SK-N-DZ (cell line): ENCODE data around the gene FRYL.
A peak's percentile ranks its signal among the peaks of the same experiment; 100 is the strongest.

ENCODE experiments used
- DNase-seq: peaks from one replicate; pipeline ENCODE4 v3.0.0-alpha.2; 2015; ENCODE audit warnings: low spot score

Gene FRYL

DNA sequence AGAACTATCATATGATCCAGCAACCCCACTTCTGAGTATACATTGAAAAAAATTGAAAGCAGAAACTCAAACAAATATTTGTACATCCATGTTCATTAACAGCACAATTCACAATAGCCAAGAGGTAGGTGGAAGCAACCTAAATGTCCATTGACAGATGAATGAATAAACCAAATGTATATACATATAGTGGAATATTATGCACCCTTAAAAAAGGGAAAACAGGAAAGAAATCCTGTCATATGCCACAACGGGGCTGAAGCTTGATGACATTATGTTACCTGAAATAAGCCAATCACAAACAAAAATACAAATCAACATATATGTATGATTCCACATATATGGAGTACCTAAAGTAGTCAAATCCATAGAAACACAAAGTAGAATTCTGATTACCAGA lies 222.1 kb downstream of the FRYL start:
- no peak for DNase-seq

DNA sequence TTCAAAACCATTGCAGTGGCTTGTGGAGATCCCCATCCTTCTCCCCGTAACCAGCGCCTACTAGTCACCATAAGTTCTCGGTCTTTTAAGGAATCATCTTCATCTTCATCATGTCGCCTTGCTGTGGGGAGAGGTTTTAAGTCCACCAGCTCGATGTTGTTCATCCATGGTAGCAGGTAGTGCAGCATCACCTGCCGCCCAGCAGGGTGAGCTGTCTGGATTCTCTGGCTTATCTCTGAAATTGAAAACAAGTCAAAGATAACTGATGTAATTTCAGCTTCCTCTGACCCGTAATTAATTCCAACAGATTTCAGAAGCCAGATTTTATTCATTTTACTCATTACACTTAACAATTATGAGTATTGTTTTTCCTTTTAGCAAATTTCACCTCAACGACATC lies 222.6 kb downstream of the FRYL start:
- DNase-seq = peak; percentile 7

DNA sequence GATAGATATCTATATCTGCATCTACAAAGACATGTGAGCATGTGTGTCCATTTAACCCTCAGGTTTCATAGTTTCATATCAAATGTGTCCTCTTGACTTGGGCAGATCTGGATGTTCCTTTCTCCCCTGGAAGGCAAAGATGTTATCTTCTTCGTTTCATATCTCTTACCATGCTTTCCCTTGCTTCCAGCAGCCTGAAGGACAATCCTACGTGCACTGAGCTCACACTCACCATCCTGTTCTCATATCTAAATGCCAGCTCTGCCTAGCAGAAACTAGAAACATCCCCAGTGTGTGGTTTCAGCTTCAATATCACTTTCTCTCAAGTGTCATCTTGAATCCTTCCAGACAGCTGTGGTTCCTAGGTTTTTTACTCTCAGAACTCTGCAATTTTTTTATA lies 223.8 kb downstream of the FRYL start:
- no peak for DNase-seq

DNA sequence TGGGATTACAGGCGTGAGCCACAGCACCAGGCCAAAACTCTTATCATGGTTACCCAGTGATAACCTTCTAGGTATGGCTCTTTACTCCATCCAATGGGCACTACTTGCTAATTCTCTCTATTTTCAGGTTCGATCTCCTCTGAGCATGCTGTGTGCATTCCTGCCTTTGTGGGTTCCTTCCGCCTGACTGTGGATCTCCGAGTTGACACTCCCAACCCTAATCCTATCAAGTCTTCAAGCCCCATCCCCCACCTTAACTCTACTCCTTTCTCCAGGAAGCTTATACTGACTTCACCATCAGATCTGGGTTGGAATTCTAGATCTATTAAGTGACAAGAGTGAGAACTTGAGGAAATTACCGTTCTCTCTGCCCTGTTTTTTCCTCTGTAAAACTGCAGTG lies 225.5 kb downstream of the FRYL start:
- no peak for DNase-seq

DNA sequence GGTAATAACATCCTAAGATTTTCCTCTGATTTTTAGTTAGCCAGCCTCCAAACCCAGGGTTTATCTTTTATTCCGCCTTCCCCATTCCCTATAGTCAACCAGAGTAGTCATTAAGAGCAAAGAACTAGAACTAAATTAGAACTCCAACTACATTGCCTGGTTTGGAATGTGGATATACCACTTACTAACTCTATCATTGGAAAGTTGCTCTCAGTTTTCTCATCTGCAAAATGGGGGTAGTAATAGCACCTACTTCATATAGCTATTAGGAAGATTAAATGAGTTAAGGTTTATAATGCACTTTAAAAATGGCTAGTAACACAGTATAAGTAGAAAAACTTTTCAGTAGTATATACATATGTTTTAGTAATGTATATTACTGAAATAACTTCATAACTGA lies 226.4 kb downstream of the FRYL start:
- no peak for DNase-seq

DNA sequence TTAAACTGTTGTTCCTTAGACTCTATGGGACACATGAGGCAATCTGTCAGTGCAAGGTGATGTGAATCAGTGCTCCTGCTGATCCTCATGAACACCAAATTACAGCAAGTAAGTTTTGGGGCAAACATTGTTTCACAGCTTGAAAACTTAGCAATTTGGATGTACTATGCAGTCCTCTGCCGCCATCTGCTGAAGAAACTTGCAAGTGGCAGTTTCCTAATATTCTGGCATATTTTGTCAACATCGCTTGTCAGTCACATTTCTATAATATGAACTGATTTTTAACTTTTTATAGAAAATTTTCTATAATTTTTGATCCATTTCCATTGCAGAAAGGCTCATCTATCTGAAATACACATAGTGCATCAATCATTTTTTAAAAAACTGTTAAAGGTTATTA lies 233.7 kb downstream of the FRYL start:
- DNase-seq = peak; percentile 22

DNA sequence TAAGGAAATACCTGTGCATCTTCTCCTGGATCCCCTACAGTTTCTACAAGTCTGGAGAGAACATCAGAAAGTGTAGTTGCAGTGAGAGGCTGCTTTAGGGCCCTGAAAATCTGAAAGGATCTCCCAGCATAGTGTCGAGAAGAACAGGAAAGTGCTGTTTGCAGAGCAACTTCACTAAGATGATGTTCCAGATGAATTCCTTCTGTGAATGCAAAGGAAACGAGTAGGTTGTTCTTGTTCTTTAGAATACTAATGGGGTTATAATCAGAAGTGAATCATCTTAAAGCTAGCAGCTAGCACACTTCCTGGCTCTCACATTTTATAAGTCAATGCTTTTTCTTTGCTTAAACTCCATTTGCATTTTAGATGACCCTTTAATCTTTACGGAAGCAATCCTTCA lies 236.3 kb downstream of the FRYL start:
- DNase-seq = no peak

DNA sequence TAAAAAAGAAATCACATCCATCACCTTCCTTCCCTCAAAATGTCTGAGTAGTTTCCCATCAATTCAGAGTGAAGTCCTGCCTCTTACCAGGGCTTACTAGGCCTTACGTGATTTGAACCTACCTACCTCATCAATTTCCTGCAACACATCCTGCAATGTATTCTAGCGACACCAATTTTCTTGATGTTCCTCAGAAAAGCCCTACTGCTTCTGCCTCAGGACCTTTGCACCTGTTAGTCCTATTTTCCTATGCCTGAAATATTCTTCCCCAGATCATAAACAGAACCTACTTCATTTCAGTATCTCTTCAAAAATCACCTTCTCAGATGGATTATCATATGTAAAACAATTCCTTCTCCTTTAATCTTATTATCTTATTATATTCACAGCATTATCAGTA lies 237.2 kb downstream of the FRYL start:
- no peak for DNase-seq

DNA sequence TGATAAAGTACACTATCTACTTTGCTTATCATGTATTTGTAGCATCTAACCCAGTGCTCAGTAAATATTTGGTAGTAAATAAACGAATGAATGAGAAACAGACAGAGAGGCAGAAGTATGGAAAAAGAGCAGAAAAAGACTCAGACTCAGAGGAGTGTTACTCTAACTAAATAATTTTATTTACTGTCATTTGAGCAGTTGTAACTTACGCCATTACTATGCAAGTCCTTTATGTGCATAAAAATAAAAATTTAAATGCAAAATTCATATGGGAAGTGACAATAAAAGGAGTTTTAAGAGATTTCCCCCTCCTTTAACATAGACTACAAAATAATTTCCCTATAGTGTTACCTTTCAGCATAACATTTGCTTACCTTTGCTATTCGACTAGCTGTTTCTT lies 240.5 kb downstream of the FRYL start:
- DNase-seq = no peak

DNA sequence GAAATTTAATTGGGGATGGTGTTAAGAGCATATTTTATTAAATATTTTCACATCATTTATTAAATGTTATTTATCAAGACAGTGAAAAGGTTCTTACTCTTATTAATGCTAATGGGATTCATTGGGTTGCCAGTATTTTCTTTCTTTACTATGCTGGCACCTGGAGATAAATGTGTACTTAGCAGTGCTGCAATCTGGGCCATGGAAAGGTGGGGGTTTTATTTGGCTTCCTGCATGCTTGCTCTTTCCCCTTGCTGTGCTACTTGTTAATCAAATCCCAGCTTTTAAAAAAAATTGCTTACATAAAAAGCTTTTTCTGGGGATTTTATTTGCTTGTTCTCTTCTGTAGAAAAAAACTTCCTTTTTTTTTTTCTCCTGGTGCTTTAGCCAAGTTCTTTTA lies 241.7 kb downstream of the FRYL start:
- no peak for DNase-seq

DNA sequence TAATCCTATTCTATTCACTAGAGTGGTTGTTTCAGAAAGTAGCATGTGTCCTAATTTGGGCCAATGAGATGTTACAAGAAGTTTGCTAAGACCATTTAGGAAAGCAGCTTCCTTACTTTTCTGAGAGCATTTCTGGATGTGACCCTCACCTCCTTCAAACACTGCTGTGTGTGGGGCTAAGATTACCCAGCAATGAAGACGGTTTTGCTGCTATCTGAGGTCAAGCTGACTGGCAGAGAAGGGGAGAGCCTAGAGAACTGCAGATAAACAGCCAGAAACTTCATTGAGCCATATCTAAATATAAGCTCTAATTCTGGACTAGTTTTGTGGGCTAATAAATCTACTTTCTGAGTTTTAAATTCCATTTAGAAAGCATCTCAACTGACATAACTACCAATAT lies 253.7 kb downstream of the FRYL start:
- no peak for DNase-seq

DNA sequence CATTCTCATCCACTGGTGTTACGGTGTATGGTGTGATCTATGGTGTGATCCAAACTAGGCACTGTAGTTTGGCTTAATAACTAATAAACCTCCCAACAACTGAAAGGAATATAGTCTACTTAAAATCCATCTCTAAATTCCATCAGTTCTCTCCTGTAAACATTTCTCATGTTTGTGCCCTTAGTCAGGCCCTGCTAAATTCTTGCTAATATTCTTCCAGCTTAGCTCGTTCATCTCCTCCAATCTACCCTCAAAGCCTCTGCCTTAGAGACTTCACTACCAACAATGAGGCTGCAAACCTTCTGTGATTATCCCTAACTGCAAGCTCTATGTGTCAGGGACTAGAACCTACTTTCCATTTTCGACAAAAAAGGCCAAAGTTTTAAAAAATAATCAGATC lies 261.9 kb downstream of the FRYL start:
- no peak for DNase-seq

DNA sequence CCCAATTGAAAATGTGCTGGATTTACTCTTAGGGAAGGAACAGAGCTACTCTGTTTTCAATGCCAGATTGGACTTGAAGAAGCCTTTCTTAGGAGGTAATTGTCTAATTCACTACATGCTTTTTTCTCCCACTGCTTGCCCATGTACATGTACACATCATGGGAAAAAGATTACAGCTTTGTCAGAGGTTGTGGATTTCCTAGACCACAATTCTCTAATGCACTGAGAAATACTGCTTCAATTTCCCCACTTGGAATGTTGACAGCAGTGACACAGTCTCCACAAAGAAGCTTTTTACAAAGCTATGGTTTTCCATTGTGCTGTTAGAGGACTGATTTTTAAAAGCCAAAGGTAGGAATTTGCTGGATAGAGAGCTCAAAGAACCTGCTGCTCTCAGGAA lies 270.5 kb downstream of the FRYL start:
- no peak for DNase-seq

DNA sequence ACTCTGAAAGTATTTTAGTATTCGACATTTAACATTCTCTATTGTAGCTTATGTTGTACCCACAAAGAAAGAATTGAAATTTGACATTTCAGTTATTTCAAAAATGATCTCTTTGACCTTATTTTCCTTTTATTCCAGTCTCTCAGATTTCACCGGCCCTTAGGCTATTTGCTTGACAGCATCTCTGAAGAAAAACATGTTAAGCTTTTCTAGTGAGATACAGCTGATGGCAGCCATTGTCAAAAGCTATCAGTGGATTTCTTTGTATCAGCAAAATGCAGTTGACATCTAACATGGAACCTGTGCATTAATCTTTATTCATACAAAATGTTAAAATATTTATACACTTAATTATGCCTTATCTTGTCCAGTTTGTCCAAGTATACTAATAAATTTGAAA lies 273.4 kb downstream of the FRYL start:
- DNase-seq = no peak

DNA sequence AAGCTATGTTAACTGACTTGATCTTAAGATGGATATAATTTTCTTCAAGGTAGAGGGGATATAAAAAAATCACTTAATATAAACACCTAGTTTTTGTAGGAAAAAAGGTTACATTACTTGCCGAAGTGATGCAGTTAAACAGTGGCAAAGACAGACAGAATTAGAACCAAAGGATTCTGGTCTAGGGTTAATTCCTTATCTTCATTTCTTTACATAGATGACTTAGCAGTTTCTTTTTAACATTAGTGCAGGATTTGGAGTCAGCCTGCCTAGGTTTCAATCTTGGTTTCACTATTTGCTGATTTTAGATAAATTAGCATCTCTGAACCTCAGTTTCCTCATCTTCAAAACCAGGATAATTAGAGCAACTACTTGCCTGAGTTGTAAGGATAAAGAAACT lies 275.7 kb downstream of the FRYL start:
- DNase-seq = no peak

DNA sequence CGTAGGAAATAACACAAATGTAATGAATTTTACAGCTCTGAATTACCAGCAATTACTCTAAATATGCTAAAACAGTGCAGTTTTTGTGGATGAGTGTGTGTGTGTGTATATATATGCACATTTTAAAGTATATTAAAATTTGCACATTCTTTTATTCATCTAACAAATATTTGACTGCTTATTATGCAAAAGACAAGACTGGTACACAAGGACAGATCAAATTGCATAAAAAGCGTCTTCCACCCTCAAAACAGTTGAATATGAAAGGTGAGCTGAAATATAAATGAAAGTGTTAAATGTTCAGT lies 276.1 kb downstream of the FRYL start:
- DNase-seq = no peak

DNA sequence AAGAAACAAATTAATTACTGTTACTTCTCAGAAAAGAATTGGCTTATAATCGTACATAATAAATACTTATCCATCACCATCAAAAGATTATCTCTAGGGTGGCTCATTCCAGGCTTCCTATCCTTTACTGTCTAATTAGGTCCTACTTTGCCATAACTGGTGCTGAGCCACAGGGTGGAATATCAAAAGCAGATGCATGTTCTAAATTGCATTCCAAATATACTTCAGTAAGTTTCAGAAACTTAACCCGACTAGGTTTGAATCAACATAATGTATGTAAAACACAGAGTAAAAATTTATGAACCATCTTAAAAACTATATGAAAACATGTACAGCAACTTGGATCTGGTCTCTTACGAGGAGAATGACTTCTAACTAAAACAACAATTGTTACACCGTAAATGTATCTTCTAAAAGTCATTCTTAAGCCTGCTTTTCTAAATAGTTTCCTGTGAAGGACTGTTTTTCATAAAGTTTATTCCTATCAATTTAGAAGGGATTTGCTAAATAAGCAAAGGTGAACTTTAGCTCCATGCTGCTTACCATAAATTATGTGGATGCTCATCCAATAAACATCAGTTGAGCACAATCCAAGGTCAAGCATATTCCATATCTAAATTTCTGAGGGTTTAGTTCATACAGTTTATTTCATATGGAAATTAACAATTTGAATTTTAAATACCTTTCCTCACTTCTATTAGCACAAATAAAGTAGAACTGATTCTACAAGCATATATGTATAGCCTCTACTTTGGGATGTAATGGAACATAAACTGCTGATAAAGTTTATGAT lies 276.6 kb downstream of the FRYL start:
- no peak for DNase-seq

DNA sequence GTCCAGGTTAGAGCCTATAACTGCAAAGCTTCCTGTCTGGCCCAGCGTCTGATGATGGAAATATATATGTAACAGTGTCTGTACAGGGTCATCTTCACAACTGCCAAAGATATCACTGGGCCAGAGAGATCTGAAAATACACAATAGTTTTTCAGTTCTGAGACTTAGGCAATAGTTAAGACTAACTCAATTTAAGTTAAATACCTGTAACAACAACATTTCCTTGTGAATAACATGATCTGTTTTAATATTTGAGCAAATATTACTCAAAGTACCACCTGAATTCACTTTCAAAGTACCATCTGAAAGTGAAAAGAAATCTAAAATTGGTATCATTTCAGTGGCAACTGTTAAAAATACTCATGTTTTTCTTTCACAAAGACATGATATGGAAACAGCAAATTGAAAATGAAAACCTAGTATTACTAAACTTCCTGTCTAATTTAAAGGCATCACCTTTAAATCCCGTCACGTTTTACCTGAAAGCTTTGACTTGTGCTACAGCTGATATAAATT lies 280.5 kb downstream of the FRYL start:
- no peak for DNase-seq

DNA sequence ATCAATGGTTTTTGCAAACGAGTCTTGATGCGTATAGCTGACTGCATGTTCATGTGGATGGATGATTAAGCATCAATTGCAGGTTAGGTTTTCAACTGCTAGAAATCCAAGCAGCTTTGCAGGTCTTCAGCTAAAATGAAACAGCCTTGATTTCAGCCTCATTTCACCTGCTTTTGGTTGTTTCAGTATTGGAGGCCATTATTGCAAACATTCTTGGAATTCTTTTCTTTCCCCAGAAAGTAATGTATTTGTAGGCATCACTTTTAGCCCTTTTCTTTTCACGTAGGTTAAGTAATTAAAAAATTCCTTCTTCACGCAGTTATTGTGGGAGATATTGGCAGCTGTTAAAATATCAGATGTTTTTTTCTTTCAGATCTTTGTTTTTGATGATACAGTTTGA lies 281.2 kb downstream of the FRYL start:
- no peak for DNase-seq

DNA sequence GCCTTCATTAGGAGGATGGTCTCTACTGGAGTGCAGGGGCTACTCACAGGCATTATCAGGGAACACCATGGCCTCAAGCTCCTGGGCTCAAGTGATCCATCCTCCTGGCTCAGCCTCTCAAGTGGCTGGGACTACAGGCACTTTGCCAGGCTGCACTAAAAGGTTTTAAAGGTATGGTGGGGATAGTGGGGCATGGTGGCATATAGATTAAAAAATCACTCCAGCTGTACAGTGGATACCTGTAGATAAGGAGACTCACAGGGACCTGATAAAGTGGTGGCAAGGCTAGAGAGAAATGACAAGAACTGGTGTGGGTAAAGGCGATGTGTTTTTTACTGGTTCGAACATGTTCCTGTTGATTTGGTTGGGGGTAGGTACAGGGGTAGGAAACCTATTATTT lies 284.1 kb downstream of the FRYL start:
- DNase-seq = no peak

DNA sequence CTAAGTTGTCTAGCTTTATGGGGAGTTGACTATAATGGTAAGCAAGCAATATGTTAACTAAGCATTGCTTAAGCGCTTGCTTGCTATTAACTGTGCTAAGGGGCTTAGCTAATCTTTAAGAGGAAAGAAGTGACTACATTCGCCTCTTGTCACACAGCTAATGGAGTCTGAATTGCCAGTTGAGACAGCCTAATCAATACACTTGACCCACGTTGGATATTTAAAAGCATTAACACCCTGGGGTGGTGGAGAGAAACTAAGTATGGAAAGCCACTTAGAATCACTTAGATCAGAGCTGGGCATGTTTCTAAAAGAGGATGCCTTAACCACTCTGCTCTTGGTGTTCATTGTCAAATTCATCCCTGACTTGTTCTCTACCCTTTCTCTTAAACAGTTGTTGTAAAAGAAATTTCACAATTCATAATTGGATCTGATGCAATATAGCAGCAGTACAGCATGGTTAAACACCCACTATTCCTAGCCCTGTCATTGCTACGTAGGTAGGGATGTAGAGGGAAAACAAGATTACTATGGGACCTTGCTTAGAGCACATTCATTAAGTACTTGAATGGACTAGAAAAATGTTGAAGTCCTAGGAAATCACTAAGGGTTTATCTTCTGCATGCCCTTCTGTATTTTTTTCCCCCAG lies 286.5 kb downstream of the FRYL start:
- no peak for DNase-seq

DNA sequence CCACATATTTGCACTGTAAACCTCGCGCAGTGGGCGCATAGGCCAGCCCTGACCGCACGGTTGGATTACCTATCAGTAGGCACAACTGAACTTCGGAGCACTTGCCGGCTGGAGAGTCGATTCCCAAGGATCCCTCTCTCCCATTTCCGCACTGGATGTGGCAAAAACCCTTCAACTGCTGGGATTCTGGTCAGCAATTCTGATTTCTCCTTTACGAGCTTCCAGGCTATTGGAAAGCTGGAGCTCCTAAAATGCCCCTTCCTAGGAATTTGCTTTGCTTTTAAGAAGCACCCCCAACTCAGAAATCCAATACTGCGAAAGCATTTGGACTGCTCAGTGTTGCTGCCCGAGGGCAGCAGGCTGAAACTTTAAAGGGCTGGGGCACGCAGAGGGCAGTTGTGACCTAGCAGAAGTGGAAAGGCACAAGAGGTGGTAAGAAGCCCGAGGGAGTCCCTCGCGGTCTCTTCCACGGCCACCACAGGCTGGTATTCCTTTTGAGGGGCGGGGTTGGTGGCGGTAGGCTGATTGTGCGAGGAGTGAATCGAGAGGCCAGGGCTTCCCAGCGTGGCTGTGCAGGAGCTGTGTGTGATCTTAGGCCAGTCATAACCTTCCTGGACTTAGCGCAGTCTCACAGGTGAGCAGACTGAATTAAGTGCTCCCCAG lies 288.4 kb downstream of the FRYL start:
- DNase-seq = no peak
